CD8-positive, alpha-beta memory T cell (primary cell): ENCODE results near the gene CROCC. TPM values are rescaled to one million over a fixed set of nuclear protein-coding genes. Genes with fewer than 3 reads are reported as not detected.
"Not testable (repeated sequence)": the region's sequence is repeated elsewhere in the genome, so short reads cannot be mapped to it uniquely, and the experiment has no call there.

Experiments used
- CTCF ChIA-PET: fragments of 350-600 bp; sonication (Branson Sonifier 250); formaldehyde crosslinking; loops from one replicate; lab custom pipeline; 2021; ENCODE audit warnings: antibody characterized with exemption; lab: Charles Lee
- POLR2A ChIA-PET: fragments of 350-600 bp; sonication (Branson Sonifier 250); formaldehyde crosslinking; loops from one replicate; lab custom pipeline; 2021; ENCODE audit warnings: antibody characterized with exemption; lab: Charles Lee
- DNase-seq, 5 donors: peaks; one replicate each; pipeline versions ENCODE4 v3.0.0 to v3.0.0-alpha.2; 2020 to 2022; ENCODE audit warnings: mixed read lengths in 1 of 5
- H3K27ac ChIP-seq: one replicate; pipeline ENCODE4 v1.7.0; 2013; ENCODE audit warnings: low read depth, mild to moderate bottlenecking, low read length, moderate library complexity
- H3K27me3 ChIP-seq: 2 replicates; pipeline ENCODE4 v1.7.0; 2013; ENCODE audit warnings: low read length, mild to moderate bottlenecking; ENCODE audit not compliant: insufficient read depth, poor library complexity, severe bottlenecking
- H3K36me3 ChIP-seq: 2 replicates; pipeline ENCODE4 v1.7.0; 2013; ENCODE audit warnings: mild to moderate bottlenecking, low read length, moderate library complexity; ENCODE audit not compliant: insufficient read depth
- H3K4me1 ChIP-seq: 2 replicates; pipeline ENCODE4 v1.7.0; 2013; ENCODE audit warnings: mild to moderate bottlenecking, low read length, moderate library complexity; ENCODE audit not compliant: insufficient read depth
- H3K4me3 ChIP-seq: 2 replicates; pipeline ENCODE4 v1.7.0; 2013; ENCODE audit warnings: mild to moderate bottlenecking, low read length
- H3K9me3 ChIP-seq: 2 replicates; pipeline ENCODE4 v1.7.0; 2013; ENCODE audit warnings: mild to moderate bottlenecking, low read length
- H3K27ac Mint-ChIP-seq, 8 donors: one replicate each; pipeline ENCODE4 v1.8.0; 2020 to 2021; ENCODE audit warnings: mixed read lengths in 8 of 8, mild to moderate bottlenecking in 6 of 8, inconsistent platforms in 3 of 8, moderate library complexity in 3 of 8
- H3K27me3 Mint-ChIP-seq, 2 donors: one replicate each; pipeline ENCODE4 v1.8.0; 2020 to 2021; ENCODE audit warnings: mixed read lengths in 2 of 2, mild to moderate bottlenecking in 1 of 2, moderate library complexity in 1 of 2
- H3K36me3 Mint-ChIP-seq, 3 donors: one replicate each; pipeline ENCODE4 v1.8.0; 2020 to 2021; ENCODE audit warnings: mixed read lengths in 3 of 3, inconsistent platforms in 1 of 3, mild to moderate bottlenecking in 1 of 3
- H3K4me1 Mint-ChIP-seq, 3 donors: one replicate each; pipeline ENCODE4 v1.8.0; 2020 to 2021; ENCODE audit warnings: mixed read lengths in 3 of 3, inconsistent platforms in 1 of 3, mild to moderate bottlenecking in 1 of 3
- H3K4me3 Mint-ChIP-seq, 7 donors: one replicate each; pipeline ENCODE4 v1.8.0; 2020 to 2021; ENCODE audit warnings: mixed read lengths in 7 of 7, mild to moderate bottlenecking in 6 of 7, moderate library complexity in 4 of 7, inconsistent platforms in 2 of 7
- H3K9me3 Mint-ChIP-seq, 5 donors: one replicate each; pipeline ENCODE4 v1.8.0; 2020 to 2022; ENCODE audit warnings: mixed read lengths in 5 of 5, mild to moderate bottlenecking in 3 of 5, moderate library complexity in 2 of 5, inconsistent platforms in 1 of 5
- polyA plus RNA-seq: library from polyadenylated mRNA; unstranded; fragments of 300-500 nt; fragmentation: Illumina TruSeq; gene quantifications from one replicate; pipeline ENCODE4 v1.2.3, GENCODE V29; 2021
- total RNA-seq, 2 experiments: library from RNA; stranded (reverse); gene quantifications; one replicate each; pipeline ENCODE4 v1.2.3, GENCODE V29; 2021

CROCC gene
- total and polyA plus RNA-seq, 3 experiments from 2014 or later, result 6.9 to 30.1 (median 25.6) TPM

- Mint-ChIP-seq H3K4me1 (peaks cover 11 to 18% (median 17%) of the 10 kb centered on the region in 3 donors), H3K27me3 (peaks cover 18 to 31% of the 10 kb centered on the region in 2 donors), H3K4me3 (peak overlapping the region in 1 of 7 donors; percentile 38)
- H3K27me3 ChIP-seq, H3K9me3 Mint-ChIP-seq, POLR2A ChIA-PET, H3K9me3 ChIP-seq, DNase-seq, H3K27ac ChIP-seq, H3K36me3 ChIP-seq, CTCF ChIA-PET, H3K27ac Mint-ChIP-seq, H3K4me1 ChIP-seq, H3K4me3 ChIP-seq, H3K36me3 Mint-ChIP-seq: not testable (repeated sequence)
Observed at GRCh38 chr1:16884487-16884886, 37.2 kb upstream of the CROCC start.

- Histone ChIP-seq H3K27ac (no peak overlapping the region), H3K4me3 (no peak overlapping the region), H3K36me3 (no peaks in the 10 kb centered on the region), H3K9me3 (no peaks in the 10 kb centered on the region), H3K4me1 (peaks cover 11% of the 10 kb centered on the region), H3K27me3 (no peaks in the 10 kb centered on the region)
- DNase-seq, result no peak
- H3K4me3 Mint-ChIP-seq, result peak overlapping the region in 2 of 7 donors; percentile 14 to 57
- no peaks in the 10 kb centered on the region for H3K9me3 Mint-ChIP-seq
- H3K4me1 Mint-ChIP-seq, result peaks cover 18 to 29% (median 24%) of the 10 kb centered on the region in 3 donors
- H3K27ac Mint-ChIP-seq, result no peak overlapping the region
- H3K36me3 Mint-ChIP-seq, result peaks cover 0 to 2% (median 0%) of the 10 kb centered on the region in 3 donors
- POLR2A ChIA-PET, result no interaction called here
- CTCF ChIA-PET, result interaction anchor here (1.1 kb wide), 1 partner anchor 17 kb away, joined by 3 read pairs; no protein-coding TSS in a partner anchor
- H3K27me3 Mint-ChIP-seq, result peaks cover 3 to 15% of the 10 kb centered on the region in 2 donors
Observed at GRCh38 chr1:16886860-16887605, 34.7 kb upstream of the CROCC start.

GRCh38 chr1:16888860-16889816, 32.6 kb upstream of the CROCC start:
- Histone ChIP-seq H3K4me3 (peak overlapping the region; percentile 81), H3K9me3 (no peaks in the 10 kb centered on the region), H3K36me3 (no peaks in the 10 kb centered on the region), H3K4me1 (peaks cover 11% of the 10 kb centered on the region), H3K27ac (peak overlapping the region; percentile 61), H3K27me3 (no peaks in the 10 kb centered on the region)
- Mint-ChIP-seq H3K9me3 (no peaks in the 10 kb centered on the region), H3K4me3 (peak overlapping the region; percentile 91 to 95 (median 93)), H3K27me3 (peaks cover under 1 to 5% of the 10 kb centered on the region in 2 donors), H3K4me1 (peaks cover 18 to 29% (median 24%) of the 10 kb centered on the region in 3 donors), H3K27ac (peak overlapping the region; percentile 77 to 96 (median 94)), H3K36me3 (peaks cover 0 to 2% (median 0%) of the 10 kb centered on the region in 3 donors)
- DNase-seq, result peak in 4 of 5 donors; percentile 30 to 63 (median 52)
- ChIA-PET POLR2A (interaction anchor here (0.7 to 1.5 kb wide), 2 partner anchors 15 to 189 kb away, joined by 3 to 6 read pairs; no protein-coding TSS in a partner anchor), CTCF (interaction anchor here (1.0 kb wide), 1 partner anchor 9 kb away, joined by 4 read pairs; no protein-coding TSS in a partner anchor)

GRCh38 chr1:16890539-16891021, 31.2 kb upstream of the CROCC start:
- H3K4me3 ChIP-seq, H3K27ac ChIP-seq, H3K27me3 ChIP-seq, DNase-seq, H3K36me3 ChIP-seq, CTCF ChIA-PET, H3K9me3 Mint-ChIP-seq, POLR2A ChIA-PET, H3K27me3 Mint-ChIP-seq, H3K9me3 ChIP-seq, H3K36me3 Mint-ChIP-seq: not testable (repeated sequence)
- H3K4me1 ChIP-seq, result peaks cover 11% of the 10 kb centered on the region
- Mint-ChIP-seq H3K4me3 (peak overlapping the region; percentile 54 to 95 (median 92)), H3K4me1 (peaks cover 21 to 42% (median 35%) of the 10 kb centered on the region in 3 donors), H3K27ac (peak overlapping the region in 1 of 8 donors; percentile 93)

GRCh38 chr1:16891057-16891456, 30.7 kb upstream of the CROCC start:
- H3K4me1 ChIP-seq, result peaks cover 11% of the 10 kb centered on the region
- Mint-ChIP-seq H3K4me1 (peaks cover 21 to 46% (median 39%) of the 10 kb centered on the region in 3 donors), H3K4me3 (peak overlapping the region in 3 of 7 donors; percentile 5 to 91 (median 28)), H3K27ac (peak overlapping the region in 1 of 8 donors; percentile 12)
- H3K27ac ChIP-seq, DNase-seq, H3K9me3 ChIP-seq, CTCF ChIA-PET, H3K4me3 ChIP-seq, H3K27me3 Mint-ChIP-seq, H3K27me3 ChIP-seq, H3K36me3 ChIP-seq, H3K9me3 Mint-ChIP-seq, H3K36me3 Mint-ChIP-seq: not testable (repeated sequence)
- POLR2A ChIA-PET, result interaction anchor here (0.7 kb wide), 1 partner anchor 14 kb away, joined by 10 read pairs; no protein-coding TSS in a partner anchor

- H3K36me3 ChIP-seq, H3K9me3 Mint-ChIP-seq, DNase-seq, H3K27me3 Mint-ChIP-seq, H3K36me3 Mint-ChIP-seq, H3K27me3 ChIP-seq, POLR2A ChIA-PET, H3K4me3 ChIP-seq, H3K27ac ChIP-seq, H3K9me3 ChIP-seq, CTCF ChIA-PET: not testable (repeated sequence)
- peaks cover 24% of the 10 kb centered on the region for H3K4me1 ChIP-seq
- peaks cover 35 to 59% (median 55%) of the 10 kb centered on the region in 3 donors for H3K4me1 Mint-ChIP-seq
- peak overlapping the region in 1 of 7 donors; percentile 82 for H3K4me3 Mint-ChIP-seq
- peak overlapping the region in 1 of 8 donors; percentile 95 for H3K27ac Mint-ChIP-seq
Observed at GRCh38 chr1:16892978-16893525, 28.7 kb upstream of the CROCC start.

GRCh38 chr1:16893796-16894195, 27.9 kb upstream of the CROCC start:
- peak overlapping the region in 4 of 7 donors; percentile 13 to 82 (median 58) for H3K4me3 Mint-ChIP-seq

More at GRCh38 chr1:16893796-16894195, 27.9 kb upstream of the CROCC start:
- H3K36me3 ChIP-seq, H3K9me3 ChIP-seq, POLR2A ChIA-PET, H3K27me3 Mint-ChIP-seq, H3K27me3 ChIP-seq, CTCF ChIA-PET, H3K9me3 Mint-ChIP-seq, DNase-seq, H3K36me3 Mint-ChIP-seq, H3K27ac ChIP-seq, H3K4me3 ChIP-seq: not testable (repeated sequence)
- Mint-ChIP-seq H3K27ac (peak overlapping the region in 4 of 8 donors; percentile 57 to 100 (median 86)), H3K4me1 (peaks cover 32 to 57% (median 52%) of the 10 kb centered on the region in 3 donors)
- H3K4me1 ChIP-seq, result peaks cover 21% of the 10 kb centered on the region
